ENCODE results near the gene OR5H14.

OR5H14 gene

DNA sequence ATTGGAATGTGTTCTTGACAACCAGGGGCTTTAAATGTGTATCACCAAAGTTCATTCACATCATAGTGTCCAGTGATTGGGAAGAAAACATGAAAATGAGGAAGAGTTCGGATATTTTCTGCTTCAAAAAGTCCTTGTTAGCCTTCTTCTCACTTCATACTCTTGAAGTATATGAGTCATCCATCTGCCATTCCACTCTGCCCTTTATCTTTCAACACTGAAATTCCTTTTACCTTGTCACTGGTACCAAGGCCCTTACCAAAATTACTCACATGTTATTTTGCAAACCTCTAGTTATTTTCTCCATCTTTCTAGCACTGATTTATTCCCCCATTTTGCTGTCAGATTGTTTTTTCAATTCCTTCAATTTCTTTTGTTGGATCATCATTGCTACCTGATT is 51.7 kb downstream of the OR5H14 start:
- no peak for DNase-seq (ENCODE audit: low read depth)

Measured in HS-5 (cell line).